Measurements from ENCODE around the gene NCOA1. TPM values are rescaled to one million over a fixed set of nuclear protein-coding genes. Genes with fewer than 3 reads are reported as not detected.

NCOA1 gene
- total and polyA plus RNA-seq, 10 of the 15 experiments (the other 5 are each of a cell fraction or from before 2014, with no cell fraction given) = 1.8 to 35.6 (median 6.1) TPM

- no peak for TF ChIP-seq CTCF (IDR thresholded peaks at IDR 0.05 in 2 of 3, conservative IDR thresholded peaks at IDR 0.05 in 1 of 3; ENCODE audit: control insufficient read depth in 2 of 3, extremely low read depth in 1 of 3, insufficient read depth in 1 of 3, low read depth in 3 of 3, low read length in 3 of 3)
- TF ChIP-seq HDAC6 (IDR thresholded peaks at IDR 0.05; ENCODE audit: unreplicated experiment) = no peak
- TF ChIP-seq HCFC1 (IDR thresholded peaks at IDR 0.05; ENCODE audit: low read length) = no peak
- no peak for TF ChIP-seq DPF2 (IDR thresholded peaks at IDR 0.05)
- no peak for TF ChIP-seq NBN (IDR thresholded peaks at IDR 0.05)
- TF ChIP-seq BRCA1 (IDR thresholded peaks at IDR 0.05; ENCODE audit: low read depth, low read length) = no peak
- no peak for TF ChIP-seq STAT1 (conservative IDR thresholded peaks at IDR 0.05)
- no peak for TF ChIP-seq NR2C2 (IDR thresholded peaks at IDR 0.05; ENCODE audit: borderline replicate concordance, control insufficient read depth, insufficient read length, low read depth)
Observed at GRCh38 chr2:24671230-24671629, 180.2 kb downstream of the NCOA1 start (continued).

DNA sequence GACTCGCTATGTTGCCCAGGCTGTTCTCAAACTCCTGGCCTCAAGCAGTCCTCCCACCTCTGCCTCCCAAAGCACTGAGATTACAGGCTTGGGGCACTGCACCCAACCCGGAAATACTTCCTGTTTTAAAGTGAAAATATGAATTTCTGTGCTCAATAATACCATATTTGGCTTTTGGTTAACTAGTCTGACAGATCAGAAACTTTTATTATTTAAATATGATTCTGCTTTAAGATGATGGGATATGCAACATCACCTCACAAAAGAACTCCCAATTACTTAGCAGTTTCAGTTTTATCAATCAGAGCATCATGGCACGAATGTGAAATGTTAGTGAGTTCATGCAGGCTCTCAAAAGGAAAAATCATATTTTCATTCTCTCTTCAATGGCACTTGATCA is 181.5 kb downstream of the NCOA1 start:
- ChIA-PET SMC1A (ENCODE audit: uncharacterized antibody, unreplicated experiment) (interaction anchor here (0.6 kb wide), 1 partner anchor 12 kb away, joined by 3 read pairs; no protein-coding TSS in a partner anchor), POLR2A (no interaction called here), CTCF (interaction anchor here (0.6 kb wide), 1 partner anchor 874 kb away, joined by 3 read pairs; no protein-coding TSS in a partner anchor), RAD21 (ENCODE audit: unreplicated experiment) (no interaction called here)
- Histone ChIP-seq H3K27ac (ENCODE audit: control insufficient read depth, insufficient read depth) (no peak overlapping the region), H4K20me1 (ENCODE audit: control insufficient read depth, insufficient read depth) (no peaks in the 10 kb centered on the region), H3K79me2 (ENCODE audit: control insufficient read depth, insufficient read depth, low read length) (no peaks in the 10 kb centered on the region), H3K27me3 (replicated peaks in 1 of 2; ENCODE audit: control insufficient read depth in 2 of 2, insufficient read depth in 2 of 2, low read length in 1 of 2) (no peaks in the 10 kb centered on the region), H3K4me1 (ENCODE audit: control insufficient read depth, insufficient read depth, low read length) (no peaks in the 10 kb centered on the region), H3K4me2 (ENCODE audit: control insufficient read depth, insufficient read depth) (no peak overlapping the region), H3K9me3 (replicated peaks; ENCODE audit: control insufficient read depth, insufficient read depth, low read length) (no peaks in the 10 kb centered on the region), H3K4me3 (no peak overlapping the region), H2AFZ (ENCODE audit: control insufficient read depth, low read depth, low read length) (no peak overlapping the region), H3K9ac (ENCODE audit: control insufficient read depth, insufficient read depth, low read length) (no peak overlapping the region), H3K36me3 (ENCODE audit: control insufficient read depth in 2 of 2, insufficient read depth in 2 of 2, low read length in 1 of 2) (peaks cover 0 to 1% of the 10 kb centered on the region in 2 experiments; a peak in 2 of 4 replicates)
- intact Hi-C loops (cut with micrococcal nuclease; ENCODE audit: unreplicated experiment) (no loop called here), in situ Hi-C loops (cut with MboI) (no loop called here)
- BruUV-seq (replicated peaks) = no TSS peak
- WGBS (ENCODE audit: insufficient coverage, insufficient replicate concordance, low lambda C conversion rate, missing lambda C conversion rate) = 44% methylated on average over 3 of the region's 3 CpGs
- DNase-seq (ENCODE audit: low read depth, low spot score) (no peak), ATAC-seq (no peak; the same call in 2 of the 3 replicates), FAIRE-seq (peak; percentile 31)
- TF ChIP-seq BCL11A (IDR thresholded peaks at IDR 0.05; ENCODE audit: low read depth, low read length) (no peak), RB1 (IDR thresholded peaks at IDR 0.05; ENCODE audit: borderline replicate concordance) (no peak), BCLAF1 (IDR thresholded peaks at IDR 0.05) (no peak), CEBPB (IDR thresholded peaks at IDR 0.05; ENCODE audit: borderline replicate concordance in 1 of 2, low read depth in 2 of 2, low read length in 2 of 2) (no peak), ZSCAN29 (IDR thresholded peaks at IDR 0.05) (no peak), CREM (IDR thresholded peaks at IDR 0.05; ENCODE audit: low read depth) (no peak), ELK1 (IDR thresholded peaks at IDR 0.05; ENCODE audit: low read depth, low read length) (no peak), MYB (IDR thresholded peaks at IDR 0.05; ENCODE audit: borderline replicate concordance, low read depth, low read length) (no peak)
- TF ChIP-seq, protein P1, sequence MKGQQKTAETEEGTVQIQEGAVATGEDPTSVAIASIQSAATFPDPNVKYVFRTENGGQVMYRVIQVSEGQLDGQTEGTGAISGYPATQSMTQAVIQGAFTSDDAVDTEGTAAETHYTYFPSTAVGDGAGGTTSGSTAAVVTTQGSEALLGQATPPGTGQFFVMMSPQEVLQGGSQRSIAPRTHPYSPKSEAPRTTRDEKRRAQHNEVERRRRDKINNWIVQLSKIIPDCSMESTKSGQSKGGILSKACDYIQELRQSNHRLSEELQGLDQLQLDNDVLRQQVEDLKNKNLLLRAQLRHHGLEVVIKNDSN (IDR thresholded peaks at IDR 0.05; ENCODE audit: borderline replicate concordance, extremely low read length, insufficient read depth, low read depth, low read length) = no peak

Measured in GM12878 (cell line).